ENCODE results near the gene ALDH1L1.

Gene ALDH1L1

GRCh38 chr3:126197854-126198584 is 17.6 kb upstream of the ALDH1L1 start:
- no peak overlapping the region for H3K4me3 ChIP-seq (replicated peaks; ENCODE audit: low read depth, low read length)
- peak; percentile 75 for DNase-seq (ENCODE audit: low read depth)
- peak; percentile 94 for TF ChIP-seq CTCF (IDR thresholded peaks at IDR 0.05; ENCODE audit: low read length, missing control alignments)

- no peak for TF ChIP-seq CTCF (IDR thresholded peaks at IDR 0.05; ENCODE audit: low read length, missing control alignments)
- DNase-seq (ENCODE audit: low read depth), result no peak
- no peak overlapping the region for H3K4me3 ChIP-seq (replicated peaks; ENCODE audit: low read depth, low read length)
These were observed 17.0 kb upstream of the ALDH1L1 start for GRCh38 chr3:126197343-126197742.

GRCh38 chr3:126194713-126195305 is 14.4 kb upstream of the ALDH1L1 start:
- H3K4me3 ChIP-seq (replicated peaks; ENCODE audit: low read depth, low read length), result no peak overlapping the region
- no peak for DNase-seq (ENCODE audit: low read depth)
- no peak for TF ChIP-seq CTCF (IDR thresholded peaks at IDR 0.05; ENCODE audit: low read length, missing control alignments)

GRCh38 chr3:126191246-126191645 is 10.9 kb upstream of the ALDH1L1 start:
- no peak for DNase-seq (ENCODE audit: low read depth)
- H3K4me3 ChIP-seq (replicated peaks; ENCODE audit: low read depth, low read length), result no peak overlapping the region
- no peak for TF ChIP-seq CTCF (IDR thresholded peaks at IDR 0.05; ENCODE audit: low read length, missing control alignments)

- no peak overlapping the region for H3K4me3 ChIP-seq (replicated peaks; ENCODE audit: low read depth, low read length)
- DNase-seq (ENCODE audit: low read depth), result no peak
- TF ChIP-seq CTCF (IDR thresholded peaks at IDR 0.05; ENCODE audit: low read length, missing control alignments), result no peak
These were observed 7.5 kb upstream of the ALDH1L1 start for GRCh38 chr3:126187920-126188319.

- DNase-seq (ENCODE audit: low read depth), result no peak
- TF ChIP-seq CTCF (IDR thresholded peaks at IDR 0.05; ENCODE audit: low read length, missing control alignments), result no peak
These were observed 6.4 kb upstream of the ALDH1L1 start for GRCh38 chr3:126186749-126187148.

GRCh38 chr3:126186271-126186670 is 5.9 kb upstream of the ALDH1L1 start:
- TF ChIP-seq CTCF (IDR thresholded peaks at IDR 0.05; ENCODE audit: low read length, missing control alignments), result no peak
- no peak overlapping the region for H3K4me3 ChIP-seq (replicated peaks; ENCODE audit: low read depth, low read length)

More at GRCh38 chr3:126186749-126187148, 6.4 kb upstream of the ALDH1L1 start:
- no peak overlapping the region for H3K4me3 ChIP-seq (replicated peaks; ENCODE audit: low read depth, low read length)

More at GRCh38 chr3:126186271-126186670, 5.9 kb upstream of the ALDH1L1 start:
- DNase-seq (ENCODE audit: low read depth), result no peak
